HG03066 (cell line): Measurements from ENCODE around the gene NDUFAF5.

Experiments used
- ATAC-seq: cut with Tn5 transposase; IDR thresholded peaks from one replicate; pipeline ENCODE4 v1.9.1; 2021; ENCODE audit warnings: low read depth; ENCODE audit not compliant: unreplicated experiment

NDUFAF5 gene

GRCh38 chr20:13865791-13866351, 81.0 kb downstream of the NDUFAF5 start:
- ATAC-seq = no peak

- no peak for ATAC-seq
Observed at GRCh38 chr20:13868331-13868730, 83.5 kb downstream of the NDUFAF5 start.

GRCh38 chr20:13870170-13870748, 85.4 kb downstream of the NDUFAF5 start:
- no peak for ATAC-seq
